GM18526 (cell line): ENCODE data around the gene S100A13.

Experiments
- POLR2A ChIP-seq: IDR thresholded peaks from 3 replicates; pipeline ENCODE4 v1.6.1; 2011; ENCODE audit not compliant: insufficient read length; ENCODE audit errors: extremely low read depth

S100A13 gene

GRCh38 chr1:153614906-153615305, 12.4 kb downstream of the S100A13 start:
- no peak for TF ChIP-seq POLR2A

- no peak for TF ChIP-seq POLR2A
Measured at GRCh38 chr1:153614189-153614900, 13.0 kb downstream of the S100A13 start.

GRCh38 chr1:153613406-153613805, 13.9 kb downstream of the S100A13 start:
- TF ChIP-seq POLR2A = no peak

GRCh38 chr1:153612755-153613331, 14.5 kb downstream of the S100A13 start, which contains the start of gene S100A16:
S100A16 (minus strand) TSS chr1:153613137; CDS start chr1:153608151, 4,986 bp downstream.
- no peak for TF ChIP-seq POLR2A

DNA sequence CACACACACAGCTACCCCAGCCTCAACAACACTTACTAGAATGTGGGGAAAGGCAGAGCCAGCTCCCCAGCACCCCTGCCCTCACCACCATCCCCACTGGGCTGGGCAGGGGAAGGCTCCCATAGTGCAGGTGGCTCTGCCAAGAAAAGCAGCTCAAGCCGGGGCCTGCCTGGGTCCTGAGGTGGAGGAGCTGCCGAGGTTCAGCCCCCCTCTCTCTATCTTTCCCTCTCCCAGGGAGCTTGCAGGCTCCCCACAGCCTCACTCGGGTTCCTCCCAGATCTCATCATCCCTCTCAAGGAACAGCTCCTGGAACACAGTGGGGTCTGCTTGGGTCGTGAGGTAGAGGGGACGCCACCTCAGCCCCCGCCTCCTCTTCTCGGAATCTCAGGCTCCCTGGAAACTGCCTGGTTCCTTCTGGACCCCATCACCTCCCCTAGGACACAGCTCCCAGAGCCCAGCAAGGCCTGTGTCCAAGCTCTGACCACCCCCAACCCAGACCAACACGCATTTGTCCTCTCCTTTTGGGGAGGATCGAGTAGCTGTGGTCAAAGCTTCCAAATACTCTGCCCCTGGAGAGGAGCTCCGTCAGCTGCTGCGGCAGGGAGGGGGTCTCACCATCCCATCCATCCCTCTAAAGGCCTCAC, 15.1 kb downstream of the S100A13 start:
- no peak for TF ChIP-seq POLR2A

DNA sequence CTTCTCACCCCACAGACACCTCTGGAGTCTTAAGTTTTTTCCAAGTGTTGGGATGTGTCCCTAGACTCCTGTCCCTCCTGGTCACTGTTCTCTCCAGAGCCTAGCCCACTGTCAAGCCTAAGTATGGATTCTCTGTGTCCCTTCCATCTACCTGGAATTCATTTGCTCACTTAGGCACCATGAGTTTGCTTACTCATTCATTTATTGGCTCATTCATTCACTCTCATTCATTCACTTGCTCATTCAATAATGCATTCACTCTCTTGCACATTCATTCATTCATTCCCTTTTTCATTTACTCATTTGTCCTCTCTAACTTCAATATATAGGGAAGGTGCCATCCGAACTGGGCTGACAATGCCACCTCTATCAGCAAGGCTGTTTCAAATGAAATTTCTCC, 15.9 kb downstream of the S100A13 start:
- no peak for TF ChIP-seq POLR2A

GRCh38 chr1:153610811-153611301, 16.4 kb downstream of the S100A13 start:
- TF ChIP-seq POLR2A = no peak

GRCh38 chr1:153610334-153610733, 17.0 kb downstream of the S100A13 start:
- TF ChIP-seq POLR2A = no peak

DNA sequence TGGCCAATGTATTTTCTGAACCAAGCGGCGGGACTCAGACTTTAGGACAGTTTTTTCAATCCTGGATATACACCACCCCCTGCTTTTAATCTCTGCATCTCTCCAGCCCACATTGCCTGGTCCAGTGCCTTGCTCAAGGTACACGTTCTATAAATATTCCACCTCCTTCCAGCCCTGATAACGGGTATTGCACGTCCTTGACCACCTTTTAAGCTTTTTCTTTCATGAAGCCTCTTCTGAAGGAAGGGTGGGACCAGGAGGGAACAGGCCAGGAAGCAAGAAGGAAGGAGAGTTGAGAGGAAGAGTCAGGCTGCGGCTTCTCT, 17.8 kb downstream of the S100A13 start:
- no peak for TF ChIP-seq POLR2A

GRCh38 chr1:153608742-153609584, 18.3 kb downstream of the S100A13 start:
- no peak for TF ChIP-seq POLR2A

- no peak for TF ChIP-seq POLR2A
Measured at GRCh38 chr1:153608089-153608682, 19.1 kb downstream of the S100A13 start.

- no peak for TF ChIP-seq POLR2A
Measured at GRCh38 chr1:153607381-153607780, 19.9 kb downstream of the S100A13 start.

- TF ChIP-seq POLR2A = no peak
Measured at GRCh38 chr1:153606194-153606593, 21.1 kb downstream of the S100A13 start.

DNA sequence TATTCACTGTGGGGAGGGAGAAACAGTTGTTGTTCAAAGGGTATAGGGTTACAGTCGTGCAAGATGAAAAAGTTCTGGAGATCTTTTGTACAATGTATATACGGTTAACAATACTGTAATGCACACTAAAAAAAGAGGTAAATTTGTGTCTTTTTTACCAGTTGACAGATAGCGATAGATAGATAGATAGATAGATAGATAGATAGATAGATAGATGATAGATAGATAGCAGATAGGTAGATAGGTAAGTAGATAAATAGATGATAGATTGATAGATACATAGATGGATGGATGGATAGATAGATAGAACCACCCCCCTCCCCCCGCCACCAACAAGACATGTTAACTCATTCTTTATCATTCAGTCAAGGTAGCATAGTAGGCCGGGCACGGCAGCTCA, 24.6 kb downstream of the S100A13 start:
- no peak for TF ChIP-seq POLR2A

GRCh38 chr1:153599847-153600246, 27.5 kb downstream of the S100A13 start:
- no peak for TF ChIP-seq POLR2A
